T-helper 2 cell treated with Interferon-gamma antibody and Interleukin-4, amounts not matched to agents 100 ng/mL and 5 ng/mL, for 36 hours (primary cell): ENCODE results near the gene MYH4. TPM values are rescaled to one million over a fixed set of nuclear protein-coding genes. Genes with fewer than 3 reads are reported as not detected.

Source experiments
- intact Hi-C: fragments of 100-400 bp; cut with micrococcal nuclease; formaldehyde crosslinking; loops from one replicate; pipeline ENCODE4 v1.15.1; 2023
- total RNA-seq: library from RNA; stranded (reverse); gene quantifications from 2 replicates; pipeline ENCODE4 v1.2.3, GENCODE V29; 2022

Gene MYH4
- total RNA-seq, result not detected in 2 replicates

DNA sequence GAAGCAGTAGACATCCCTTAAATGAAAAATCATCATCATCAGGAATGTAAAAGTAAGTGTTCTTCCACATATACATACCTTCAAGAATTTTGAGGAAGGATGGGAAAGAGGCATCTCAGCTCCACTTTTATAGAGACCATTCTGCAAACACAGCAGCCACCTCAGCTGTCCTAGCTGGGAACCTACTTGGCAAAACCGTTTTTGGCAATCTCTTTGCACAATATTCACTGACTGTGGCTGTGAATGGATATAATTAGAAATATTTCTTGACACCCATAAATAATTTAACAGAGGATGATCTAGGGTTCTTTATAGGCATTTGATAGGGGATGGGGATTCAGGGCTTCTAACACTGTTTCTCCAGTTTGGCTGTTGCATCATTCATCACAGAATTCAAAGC lies at the start of gene MYH4:
Gene MYH4, minus strand, starts transcription at position 101 of the 400 bp plus-strand sequence. CDS start 2,814 bp downstream, outside the sequence.
- intact Hi-C loops, result no loop called here

DNA sequence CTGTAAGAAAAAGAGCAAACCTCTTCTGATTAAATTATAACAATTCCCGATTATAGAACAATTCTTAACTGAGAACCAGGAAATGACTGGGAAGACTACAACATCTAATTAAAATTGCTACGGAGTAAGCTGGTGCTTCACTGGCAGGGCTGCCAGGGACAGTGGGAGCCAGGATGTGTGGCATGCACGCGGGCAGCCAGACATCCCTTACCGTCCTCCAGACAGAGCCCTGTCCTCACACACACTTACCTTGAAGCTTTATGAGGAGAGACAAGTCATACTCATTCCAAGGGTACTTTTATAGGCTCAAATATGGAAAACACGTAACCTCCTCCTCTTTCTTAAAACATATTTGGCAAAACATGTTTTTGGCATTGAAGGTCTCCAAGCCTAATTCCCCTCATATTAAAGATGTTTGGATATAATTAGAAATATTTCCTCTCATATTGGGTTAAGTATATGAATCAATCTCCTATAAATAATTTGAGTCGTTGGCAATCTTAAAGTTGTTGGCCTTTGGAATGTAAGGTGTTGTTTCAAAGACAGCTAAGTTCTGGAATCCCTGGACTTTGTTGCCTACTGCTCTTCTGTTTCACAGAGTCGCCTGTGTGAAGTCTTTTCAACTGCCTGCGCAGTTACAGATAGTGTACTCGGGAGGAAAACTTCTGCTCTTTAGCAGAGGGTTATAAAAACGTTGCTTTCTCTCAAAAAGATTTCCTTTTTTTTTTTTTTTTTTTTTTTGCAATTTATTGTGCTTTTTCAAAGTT lies 49.1 kb upstream of the MYH4 start, which contains the start of gene MYH1:
Gene MYH1, minus strand, starts transcription at position 272 of the 767 bp plus-strand sequence. CDS start 1,900 bp downstream, outside the sequence.
- intact Hi-C loops, result no loop called here

DNA sequence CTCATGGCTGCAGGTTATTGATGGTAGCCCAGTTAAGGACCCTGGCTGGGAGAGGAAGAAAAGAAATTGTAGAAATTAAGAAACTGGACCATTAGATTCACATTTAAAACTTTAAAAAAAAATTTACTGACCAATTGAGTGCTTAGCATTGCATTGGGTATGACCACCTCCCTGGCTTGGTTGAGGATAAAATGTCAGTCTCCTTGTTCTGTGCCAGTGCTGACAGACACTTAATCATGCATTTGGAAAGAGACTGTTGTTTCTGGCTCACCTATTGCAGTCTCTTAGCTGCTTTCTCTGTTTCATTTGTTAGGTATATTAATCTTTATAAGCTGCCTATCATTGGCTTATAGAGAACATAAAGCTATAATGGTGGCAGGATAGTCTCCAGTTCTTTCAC lies 47.3 kb upstream of the MYH4 start:
- intact Hi-C loops, result no loop called here

DNA sequence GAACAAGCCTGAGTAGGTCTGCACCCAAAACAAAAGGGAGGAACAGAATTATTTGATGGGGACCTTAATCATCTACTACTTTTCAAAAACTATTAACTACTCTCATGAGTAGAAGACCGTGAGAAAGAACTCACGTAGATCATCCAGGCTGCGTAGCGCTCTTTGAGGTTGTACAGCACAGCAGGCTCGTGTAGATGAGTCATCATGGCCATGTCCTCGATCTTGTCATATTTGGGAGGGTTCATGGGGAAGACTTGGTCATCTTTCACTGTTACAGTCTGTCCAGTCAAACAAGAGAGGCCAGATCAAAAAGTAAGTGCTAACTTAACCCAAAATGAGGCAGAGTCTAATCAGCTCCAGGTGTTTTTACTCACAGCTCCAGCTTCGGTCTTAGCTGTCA lies 46.7 kb upstream of the MYH4 start:
- intact Hi-C loops, result no loop called here

DNA sequence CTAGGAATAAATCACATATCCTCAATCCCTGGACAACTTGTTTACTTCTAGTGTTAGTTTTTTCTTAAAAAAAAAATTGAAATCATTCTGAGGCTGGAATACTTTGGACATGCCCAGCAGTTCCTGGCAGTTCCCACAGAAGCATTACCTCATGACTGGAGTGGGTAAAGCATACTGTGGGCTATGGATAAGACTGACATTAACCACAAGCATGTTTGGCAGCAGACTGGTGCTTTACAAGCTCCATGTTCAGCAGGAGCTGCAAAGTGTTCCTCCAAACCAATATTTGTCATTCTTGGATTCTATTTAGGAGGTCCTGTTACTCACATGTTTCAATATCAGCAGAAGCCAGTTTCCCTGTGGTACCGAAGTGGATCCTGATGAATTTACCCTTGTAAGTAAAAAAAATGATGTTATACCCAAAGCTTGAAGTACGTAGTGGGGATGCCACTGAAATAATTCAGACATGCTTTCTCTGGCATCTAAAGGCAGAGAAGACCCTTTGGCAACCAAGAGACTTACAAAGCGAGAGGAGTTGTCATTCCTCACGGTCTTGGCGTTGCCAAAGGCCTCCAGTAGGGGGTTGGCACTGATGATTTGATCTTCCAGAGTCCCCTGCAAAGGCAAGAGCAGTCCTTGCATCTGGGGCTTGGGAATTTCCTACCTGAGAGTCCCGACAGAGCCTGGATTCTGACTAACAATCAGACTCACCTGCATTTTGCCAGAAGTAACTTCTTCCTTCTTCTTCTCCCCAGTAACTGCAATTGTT lies 44.1 kb upstream of the MYH4 start:
- intact Hi-C loops, result no loop called here

DNA sequence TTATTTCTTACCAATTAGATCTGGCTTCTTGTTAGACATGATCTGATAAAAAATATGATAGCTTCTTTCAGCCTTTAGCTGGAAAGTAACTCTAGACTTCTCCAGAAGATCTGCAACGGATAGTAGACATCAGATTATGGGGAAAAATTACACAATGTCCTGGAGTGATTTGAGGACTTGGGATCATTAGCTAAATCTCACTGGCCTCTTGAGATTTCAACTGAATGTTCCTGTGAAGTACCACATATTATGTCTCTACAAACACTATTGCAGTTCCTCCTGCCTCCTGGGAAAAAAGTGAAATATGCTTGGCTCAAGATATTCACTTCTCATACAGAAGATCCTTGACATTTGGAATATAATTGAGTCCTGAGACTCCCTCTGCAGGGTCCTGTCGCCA lies 43.5 kb upstream of the MYH4 start:
- intact Hi-C loops, result no loop called here

DNA sequence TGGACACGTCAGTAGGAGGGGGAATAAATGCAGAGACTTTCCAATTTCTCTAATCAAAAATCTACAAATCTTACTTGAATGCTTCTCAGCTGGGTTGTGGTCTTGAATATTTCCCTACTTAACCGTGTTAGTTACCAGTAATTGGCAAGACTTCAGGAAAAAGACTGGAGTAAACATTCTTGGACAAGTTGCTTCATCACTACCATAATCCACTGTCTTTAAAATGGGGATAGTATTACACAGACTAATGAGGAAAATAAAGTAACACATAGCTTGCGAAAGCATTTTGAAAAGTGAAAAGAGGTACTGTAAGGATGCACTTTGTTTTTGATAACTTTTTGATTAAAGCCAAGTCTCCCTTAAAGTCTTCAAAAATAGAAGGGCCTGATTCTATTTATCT lies 30.6 kb upstream of the MYH4 start:
- intact Hi-C loops, result no loop called here

DNA sequence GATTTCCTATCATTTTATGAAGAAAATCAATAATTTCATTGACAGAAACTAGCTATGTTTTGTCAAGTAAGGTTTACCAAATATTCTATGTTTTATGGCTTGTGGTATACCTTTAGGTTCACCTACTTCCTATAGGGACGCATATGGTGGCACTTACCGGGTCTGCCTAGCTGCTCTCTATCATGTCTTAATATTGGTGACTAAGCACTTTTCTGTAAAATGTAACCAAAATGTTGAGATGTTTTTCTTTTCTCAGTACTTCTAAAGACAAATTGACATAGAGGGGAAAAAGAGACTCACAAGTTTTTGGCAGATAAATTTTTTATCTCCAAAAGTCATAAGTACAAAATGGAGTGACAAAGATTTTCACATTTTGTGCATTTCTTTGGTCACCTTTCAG lies 22.6 kb upstream of the MYH4 start:
- intact Hi-C loops, result no loop called here

DNA sequence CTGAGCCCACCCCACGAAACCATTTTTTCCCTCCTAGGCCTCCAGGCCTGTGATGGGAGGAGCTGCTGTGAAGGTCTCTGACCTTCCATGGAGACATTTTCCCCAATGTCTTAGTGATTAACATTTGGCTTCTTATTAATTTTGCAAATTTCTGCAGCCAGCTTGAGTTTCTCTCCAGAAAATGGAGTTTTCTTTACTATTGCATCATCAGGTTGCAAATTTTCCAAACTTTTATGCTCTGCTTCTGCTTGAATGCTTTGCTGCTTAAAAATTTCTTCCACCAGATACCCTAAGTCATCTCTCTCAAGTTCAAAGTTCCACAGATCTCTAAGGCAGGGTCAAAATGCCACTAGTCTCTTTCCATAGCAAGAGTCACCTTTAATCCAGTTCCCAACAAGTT lies 12.9 kb upstream of the MYH4 start:
- intact Hi-C loops, result no loop called here

DNA sequence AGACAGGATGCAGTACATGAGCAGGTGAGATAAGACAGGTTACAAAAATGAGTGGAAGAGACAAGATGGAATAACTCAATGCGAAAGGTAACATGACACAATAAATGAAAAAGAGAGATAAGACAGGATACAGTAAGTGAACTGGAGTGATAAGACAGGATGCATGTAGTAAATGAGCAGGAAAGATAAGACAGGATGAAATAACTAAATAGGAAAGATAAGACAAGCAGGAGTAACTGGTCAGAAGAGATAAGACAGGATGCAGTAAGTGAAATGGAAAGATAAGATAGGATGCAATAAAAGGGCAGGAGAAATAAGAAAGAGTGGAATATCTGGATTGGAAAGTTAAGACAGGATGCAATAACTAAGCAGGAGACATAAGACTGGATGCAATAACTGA lies 8.3 kb upstream of the MYH4 start:
- intact Hi-C loops, result no loop called here

DNA sequence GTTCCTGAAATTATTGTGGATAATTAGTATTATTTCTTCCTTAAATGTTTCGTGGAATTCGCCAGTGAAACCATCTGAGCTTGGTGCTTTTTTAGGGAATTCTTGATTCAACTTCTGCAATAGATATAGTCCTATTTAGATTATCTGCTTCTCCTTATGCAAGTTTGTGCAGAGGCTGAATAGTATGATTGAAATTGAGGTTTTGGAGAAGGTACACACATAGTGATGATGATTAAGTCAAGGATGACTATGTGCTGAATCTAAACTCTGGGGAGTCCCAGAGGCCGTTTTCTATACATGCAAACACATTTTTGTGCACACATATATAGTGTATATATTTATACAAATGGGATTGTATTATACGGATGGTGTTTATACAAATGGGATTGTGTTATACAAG lies 5.2 kb upstream of the MYH4 start:
- intact Hi-C loops, result no loop called here

DNA sequence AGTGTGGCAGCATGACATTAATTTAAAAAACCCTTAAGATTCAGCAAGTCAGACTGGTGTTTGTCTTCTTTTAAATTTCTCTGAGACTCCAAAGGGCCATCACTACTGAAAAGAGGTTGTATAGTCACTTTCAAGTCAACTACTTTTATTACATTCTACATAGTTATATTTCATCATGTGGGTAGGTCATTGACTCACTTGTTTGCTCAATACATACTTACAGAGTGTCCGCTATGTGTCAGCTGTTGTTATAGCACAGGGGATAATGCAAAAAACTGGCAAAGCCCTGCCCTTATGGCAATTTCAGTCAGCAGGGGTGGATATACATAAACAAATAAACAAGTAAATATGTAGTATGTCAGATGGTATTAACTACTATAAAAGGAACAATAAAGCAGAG lies 2.5 kb upstream of the MYH4 start:
- intact Hi-C loops, result no loop called here

DNA sequence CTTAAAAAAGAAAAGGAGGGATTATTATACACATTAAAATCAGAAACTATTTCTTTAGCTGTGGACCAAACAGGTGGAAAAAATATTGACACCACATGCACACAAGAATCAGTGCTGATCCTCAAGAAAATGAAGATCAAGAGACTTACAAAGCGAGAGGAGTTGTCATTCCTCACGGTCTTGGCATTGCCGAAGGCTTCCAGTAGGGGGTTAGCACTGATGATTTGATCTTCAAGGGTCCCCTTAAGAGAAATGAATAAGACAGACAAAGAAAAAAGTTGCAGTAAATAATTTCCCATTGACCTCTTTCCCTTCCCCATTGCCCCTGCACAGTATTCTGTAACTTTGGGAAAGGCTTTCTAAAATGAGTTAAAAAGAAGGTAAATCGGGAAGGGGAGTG lies 6.0 kb downstream of the MYH4 start:
- intact Hi-C loops, result no loop called here

DNA sequence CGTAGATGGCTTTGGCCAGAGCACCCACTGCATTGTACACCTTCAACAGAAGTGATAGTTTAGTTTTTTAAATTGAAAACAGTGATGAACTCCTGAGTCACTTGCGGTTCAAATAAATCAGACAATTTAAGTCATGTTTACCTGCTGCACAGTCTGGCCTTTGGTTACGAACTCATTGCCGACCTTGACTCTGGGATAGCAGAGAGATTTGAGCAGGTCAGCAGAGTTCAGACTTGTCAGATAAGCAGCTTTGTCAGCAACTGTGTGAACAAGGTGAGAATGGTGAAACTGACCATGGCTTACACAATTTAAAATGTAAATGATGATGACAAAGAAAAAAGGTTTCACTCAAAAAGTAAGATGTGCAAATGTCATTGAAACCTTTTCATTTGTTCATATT lies 9.3 kb downstream of the MYH4 start:
- intact Hi-C loops, result no loop called here

DNA sequence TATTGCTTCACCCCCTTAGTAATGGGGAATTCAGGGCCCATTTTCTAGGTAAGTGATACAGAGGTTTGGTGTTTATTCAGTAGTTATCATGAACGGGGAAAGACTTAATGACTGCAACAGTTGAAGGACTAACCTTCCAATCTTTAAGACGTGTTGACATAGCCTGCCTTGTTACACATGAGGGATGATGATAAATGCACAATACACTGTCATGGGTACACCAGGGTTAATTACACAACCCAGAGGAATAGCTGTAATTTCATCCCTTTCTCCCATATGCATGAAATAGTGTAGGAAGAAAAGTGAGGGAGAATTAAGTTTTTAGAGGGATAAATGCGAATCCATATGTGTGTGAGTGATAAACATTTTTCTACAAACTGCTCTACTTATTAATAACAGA lies 10.7 kb downstream of the MYH4 start:
- intact Hi-C loops, result no loop called here

DNA sequence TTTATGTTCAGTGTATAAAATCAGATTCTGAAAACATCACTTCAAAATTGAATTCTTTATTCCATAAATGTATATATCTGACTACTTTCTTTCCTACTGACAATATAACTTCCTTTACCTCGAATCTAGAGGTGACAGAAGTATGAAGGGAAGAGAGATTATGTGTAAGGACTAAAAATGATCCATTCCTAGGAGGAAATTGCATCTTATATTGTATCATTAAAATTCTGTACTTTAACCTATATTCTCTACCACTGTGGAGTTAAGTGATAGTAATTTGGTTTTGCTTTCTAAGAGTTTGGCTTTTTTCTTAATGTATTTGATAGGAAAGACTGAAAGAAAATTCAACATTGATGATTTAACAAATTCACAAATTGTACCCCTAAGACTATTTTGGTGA lies 11.4 kb downstream of the MYH4 start:
- intact Hi-C loops, result no loop called here

DNA sequence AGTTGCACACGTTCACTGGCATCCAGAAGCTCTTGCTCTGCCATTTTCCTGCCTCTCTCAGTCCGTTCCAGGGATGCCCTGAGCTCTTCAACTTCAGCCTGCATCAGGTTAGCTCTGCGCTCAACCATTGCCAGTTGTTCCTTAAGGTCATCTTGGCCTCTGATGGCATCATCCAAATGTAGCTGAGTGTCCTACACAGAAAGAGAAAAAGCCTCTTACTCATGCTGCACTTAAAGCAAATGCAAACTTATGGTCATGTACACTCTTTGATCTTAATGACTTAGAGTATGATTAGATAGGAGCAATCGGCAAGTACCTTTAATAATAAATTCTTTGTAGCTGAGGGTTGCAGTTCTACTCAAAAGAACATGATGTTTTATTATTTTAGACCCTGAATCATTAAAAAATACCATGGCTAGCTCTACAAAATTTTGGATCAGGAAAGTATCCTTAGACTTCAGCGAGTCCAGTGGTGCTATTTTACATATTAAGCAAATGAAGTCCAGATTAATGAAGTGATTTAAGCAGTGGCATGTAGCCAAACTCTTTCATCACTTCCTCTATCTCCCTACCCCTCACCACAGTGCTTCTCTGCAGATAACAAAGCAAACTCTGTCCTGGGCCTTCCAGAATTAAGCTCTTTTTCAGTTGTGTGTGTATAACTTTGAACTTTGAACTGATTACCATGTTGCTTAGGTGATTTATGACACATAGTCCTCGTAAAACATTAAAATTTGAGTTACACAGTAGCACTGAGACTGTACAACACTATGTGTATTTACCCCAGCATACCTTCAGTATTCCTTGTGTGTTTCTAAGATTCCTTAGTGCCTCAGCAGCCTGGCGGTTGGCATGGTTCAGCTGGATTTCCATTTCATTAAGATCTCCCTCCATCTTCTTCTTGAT lies 22.1 kb downstream of the MYH4 start:
- intact Hi-C loops, result no loop called here

DNA sequence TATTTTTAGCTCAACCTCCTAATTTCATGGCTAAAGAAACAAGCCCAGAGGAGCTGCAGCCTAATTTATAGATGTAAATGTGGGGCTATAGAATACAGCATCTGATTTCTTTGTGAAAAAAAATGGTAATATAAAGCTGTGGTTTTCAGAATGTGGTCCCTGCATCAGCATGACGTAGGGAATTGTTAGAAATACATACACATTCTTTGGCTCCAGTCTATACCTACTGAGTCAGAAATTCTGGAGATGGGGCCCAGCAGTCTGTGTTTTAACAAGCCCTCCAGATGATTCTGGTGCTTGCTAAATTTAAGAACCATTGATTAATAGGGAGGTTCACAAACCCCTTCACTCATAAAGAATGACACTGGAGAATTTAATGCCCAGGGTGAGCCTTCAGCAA lies 29.5 kb downstream of the MYH4 start:
- intact Hi-C loops, result no loop called here

DNA sequence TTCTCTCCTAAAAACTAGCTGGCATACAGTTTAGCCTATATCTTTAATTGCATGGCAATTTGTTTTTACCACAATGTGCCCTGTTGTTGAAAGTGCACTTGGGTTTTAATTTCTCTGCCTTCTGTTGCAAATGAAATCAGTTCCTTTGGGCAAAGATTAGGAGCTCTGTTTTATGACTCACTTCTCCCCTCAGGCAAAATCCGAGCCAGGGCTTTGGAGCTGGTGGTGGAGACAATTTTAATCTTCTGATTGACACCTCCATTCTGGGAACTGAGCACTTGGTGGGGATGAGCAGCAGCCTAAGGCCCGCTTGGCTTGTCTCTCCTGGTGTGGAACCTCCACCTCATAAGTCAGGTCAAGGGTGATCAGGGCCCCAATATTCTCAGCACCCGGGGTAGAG lies 34.3 kb downstream of the MYH4 start:
- intact Hi-C loops, result no loop called here

DNA sequence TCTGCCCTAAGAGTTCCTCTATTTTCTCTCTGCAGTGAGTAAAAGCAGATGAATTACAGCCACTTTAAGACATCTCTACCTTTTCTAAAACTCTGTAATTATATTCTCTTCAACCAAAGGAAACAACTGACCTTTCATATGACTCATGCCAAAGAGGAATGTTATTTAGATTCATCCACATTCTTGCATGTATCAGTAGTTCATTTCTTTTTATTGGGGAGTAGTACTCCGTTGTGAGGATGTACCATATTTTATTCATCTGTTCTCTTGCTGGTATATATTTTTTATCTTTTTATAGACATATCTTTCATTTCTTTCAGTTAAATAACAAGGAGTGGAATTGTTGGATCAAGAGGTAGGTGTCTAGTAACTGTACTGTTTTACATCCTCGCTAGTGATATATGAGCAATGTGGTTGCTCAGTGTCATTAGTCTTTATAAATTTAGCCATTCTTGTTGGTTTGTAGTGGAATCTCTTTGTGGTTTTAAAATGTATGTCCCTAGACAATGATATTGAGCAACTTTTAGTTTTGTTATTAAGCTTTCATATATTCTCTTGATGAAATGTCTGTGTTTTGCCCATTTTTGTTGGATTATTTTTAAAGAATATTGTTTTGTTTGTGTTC lies 39.8 kb downstream of the MYH4 start:
- intact Hi-C loops, result no loop called here

DNA sequence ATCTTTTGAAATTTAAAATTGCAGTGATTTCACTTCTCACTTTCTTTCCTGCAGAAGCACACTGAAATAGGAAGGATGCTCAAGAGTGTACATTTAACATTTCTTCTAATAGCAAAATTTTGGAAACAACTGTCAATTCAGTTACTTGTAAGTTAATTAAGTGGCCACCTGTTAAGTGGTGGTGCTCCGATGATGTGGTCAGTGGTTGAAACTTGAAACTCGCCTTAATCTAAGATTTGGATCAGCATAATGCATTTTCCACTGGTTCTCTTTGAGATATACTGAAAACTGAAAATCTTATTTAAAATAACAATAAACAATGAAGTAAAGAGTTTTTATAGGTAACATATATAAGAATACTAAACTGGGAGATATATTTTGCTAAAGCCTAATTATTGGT lies 40.6 kb downstream of the MYH4 start:
- intact Hi-C loops, result no loop called here
